OCI-LY3 (cell line): ENCODE measurements around the gene HSPA12A.

Source experiments
- EZH2phosphoT487 ChIP-seq: fragments of 200-600 bp; shearing (Covaris generic); IDR thresholded peaks from 2 replicates; pipeline ENCODE4 v1.6.1; 2018; ENCODE audit warnings: antibody characterized with exemption, mixed run types, low read depth
- TF ChIP-seq, protein P1 (sequence below): fragments of 200-600, 300-600 bp; sonication (generic); IDR thresholded peaks from 2 replicates; pipeline ENCODE4 v1.5.1; 2014; ENCODE audit warnings: antibody characterized with exemption, low read length, low read depth

DNA sequence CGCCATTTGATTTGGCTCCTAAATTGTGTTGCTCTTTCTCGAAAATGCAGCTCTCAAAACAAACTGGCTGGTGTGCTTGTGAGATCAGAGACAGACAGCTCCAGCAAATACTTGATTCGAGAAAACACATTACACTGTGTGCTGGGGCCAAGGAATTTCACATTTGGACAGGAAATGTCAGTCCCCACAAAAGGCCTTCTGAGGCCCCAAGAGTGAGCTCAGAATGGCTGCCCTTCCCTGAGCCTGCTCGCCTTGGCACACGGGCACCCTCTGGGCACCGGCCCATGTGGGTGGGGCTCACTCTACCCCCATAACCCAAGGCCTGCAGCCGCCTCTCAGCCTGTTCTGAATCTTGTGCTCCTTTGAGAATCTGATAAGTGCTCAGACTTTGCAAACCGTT lies 13.9 kb upstream of the HSPA12A start:
- TF ChIP-seq, protein P1, sequence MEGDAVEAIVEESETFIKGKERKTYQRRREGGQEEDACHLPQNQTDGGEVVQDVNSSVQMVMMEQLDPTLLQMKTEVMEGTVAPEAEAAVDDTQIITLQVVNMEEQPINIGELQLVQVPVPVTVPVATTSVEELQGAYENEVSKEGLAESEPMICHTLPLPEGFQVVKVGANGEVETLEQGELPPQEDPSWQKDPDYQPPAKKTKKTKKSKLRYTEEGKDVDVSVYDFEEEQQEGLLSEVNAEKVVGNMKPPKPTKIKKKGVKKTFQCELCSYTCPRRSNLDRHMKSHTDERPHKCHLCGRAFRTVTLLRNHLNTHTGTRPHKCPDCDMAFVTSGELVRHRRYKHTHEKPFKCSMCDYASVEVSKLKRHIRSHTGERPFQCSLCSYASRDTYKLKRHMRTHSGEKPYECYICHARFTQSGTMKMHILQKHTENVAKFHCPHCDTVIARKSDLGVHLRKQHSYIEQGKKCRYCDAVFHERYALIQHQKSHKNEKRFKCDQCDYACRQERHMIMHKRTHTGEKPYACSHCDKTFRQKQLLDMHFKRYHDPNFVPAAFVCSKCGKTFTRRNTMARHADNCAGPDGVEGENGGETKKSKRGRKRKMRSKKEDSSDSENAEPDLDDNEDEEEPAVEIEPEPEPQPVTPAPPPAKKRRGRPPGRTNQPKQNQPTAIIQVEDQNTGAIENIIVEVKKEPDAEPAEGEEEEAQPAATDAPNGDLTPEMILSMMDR, result no peak
- TF ChIP-seq EZH2phosphoT487, result no peak
